HG03439 (cell line): ENCODE measurements around the gene HMX1.

Source experiments
- ATAC-seq: cut with Tn5 transposase; IDR thresholded peaks from one replicate; pipeline ENCODE4 v1.9.1; 2021; ENCODE audit warnings: mild to moderate bottlenecking, moderate library complexity; ENCODE audit not compliant: unreplicated experiment

The HMX1 gene

GRCh38 chr4:8843597-8843996 lies 28.0 kb downstream of the HMX1 start:
- no peak for ATAC-seq

- ATAC-seq: no peak
These were observed 29.0 kb downstream of the HMX1 start for GRCh38 chr4:8842614-8843013.

- no peak for ATAC-seq
These were observed 29.9 kb downstream of the HMX1 start for GRCh38 chr4:8841678-8842268.

DNA sequence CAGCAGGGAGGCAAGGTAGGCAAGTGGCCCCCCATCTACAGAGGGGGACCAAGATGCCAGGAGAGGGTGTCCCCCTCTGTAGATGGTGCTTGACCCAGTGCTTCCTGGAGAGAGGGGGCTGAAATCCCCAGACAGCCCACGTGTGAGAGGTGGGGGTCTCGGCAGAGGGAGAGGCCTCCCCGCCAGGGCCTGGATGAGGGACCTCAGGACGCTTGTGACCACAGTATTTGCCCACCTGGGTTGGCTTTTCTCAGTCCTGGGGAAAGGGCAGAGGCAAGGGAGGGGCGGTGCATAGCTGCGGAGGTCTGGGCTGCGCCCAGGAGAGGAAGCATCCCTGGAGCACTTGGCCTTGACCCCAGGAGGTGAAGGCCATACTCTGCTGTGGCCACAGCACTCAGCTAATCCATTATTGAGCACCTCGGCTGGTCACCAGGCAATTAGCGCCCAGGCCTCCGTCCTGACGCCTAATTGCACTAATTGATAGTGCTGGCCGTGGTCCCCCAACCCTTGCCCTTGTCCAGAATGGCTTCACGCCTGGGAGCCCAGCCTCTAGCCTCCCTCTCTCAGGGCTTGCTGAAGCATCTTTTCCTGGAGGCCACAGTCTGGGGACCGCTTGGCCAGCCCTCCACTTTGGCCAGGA lies 30.7 kb downstream of the HMX1 start:
- no peak for ATAC-seq

- ATAC-seq: no peak
These were observed 31.4 kb downstream of the HMX1 start for GRCh38 chr4:8840006-8840793.

GRCh38 chr4:8838961-8839431 lies 32.6 kb downstream of the HMX1 start:
- no peak for ATAC-seq

DNA sequence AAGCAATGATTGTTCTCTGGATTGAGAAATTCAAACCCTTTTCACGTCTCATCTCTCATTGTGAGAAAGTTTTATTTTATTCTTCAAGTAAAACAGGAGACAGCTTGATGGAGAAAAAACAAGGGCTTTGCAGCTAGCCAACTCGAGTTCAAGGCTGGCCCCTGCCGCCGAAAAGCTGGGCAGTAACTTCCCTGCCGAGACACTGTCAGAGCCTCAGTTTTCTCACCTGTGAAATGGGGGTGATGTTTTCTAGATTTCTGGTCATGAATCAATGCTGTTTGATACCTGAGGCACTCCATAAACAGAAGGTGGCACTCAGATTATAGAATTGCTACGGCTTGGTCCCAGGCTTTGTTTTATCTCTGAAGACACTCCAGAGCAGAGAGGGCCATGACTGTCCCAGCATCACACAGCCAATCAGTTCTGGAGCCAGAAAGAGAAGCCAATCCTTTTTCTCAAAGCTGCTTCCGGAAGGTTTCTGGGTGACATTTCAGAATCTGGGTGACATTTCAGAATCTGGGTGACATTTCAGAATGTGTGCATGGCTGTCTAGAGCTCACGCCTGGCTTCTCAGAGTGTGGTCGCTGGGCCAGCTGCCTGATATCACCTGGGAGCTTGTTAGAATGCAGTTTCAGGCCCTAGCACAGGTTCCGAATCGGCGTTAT lies 33.2 kb downstream of the HMX1 start:
- no peak for ATAC-seq

GRCh38 chr4:8837181-8837841 lies 34.3 kb downstream of the HMX1 start:
- ATAC-seq: no peak

DNA sequence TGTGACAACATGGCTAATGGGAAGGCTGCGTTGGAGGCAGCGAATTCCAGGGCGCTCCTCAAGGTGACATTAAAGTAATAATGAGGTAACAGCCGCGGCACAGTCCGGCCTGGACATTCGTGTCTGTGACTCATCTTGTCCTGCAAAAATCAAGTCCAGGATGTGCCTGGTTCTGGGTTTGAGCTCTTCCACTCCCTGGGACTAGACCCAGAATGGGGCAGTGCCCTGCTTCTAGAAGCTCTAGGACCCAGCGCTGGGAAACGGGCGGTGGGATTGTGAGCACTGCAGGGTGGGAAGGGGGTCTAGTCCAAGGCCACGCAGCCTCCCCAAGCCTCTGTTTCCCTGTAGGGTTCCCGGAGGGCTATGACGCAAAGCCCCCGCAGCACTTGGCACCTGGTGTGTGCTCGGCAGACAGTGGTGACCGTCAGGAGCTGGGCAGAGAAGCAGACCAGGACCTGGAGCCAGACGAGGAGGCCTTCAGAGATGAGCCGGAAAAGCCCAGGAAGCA lies 34.9 kb downstream of the HMX1 start:
- no peak for ATAC-seq

GRCh38 chr4:8835521-8836365 lies 35.9 kb downstream of the HMX1 start:
- no peak for ATAC-seq

- no peak for ATAC-seq
These were observed 36.9 kb downstream of the HMX1 start for GRCh38 chr4:8834681-8835220.

DNA sequence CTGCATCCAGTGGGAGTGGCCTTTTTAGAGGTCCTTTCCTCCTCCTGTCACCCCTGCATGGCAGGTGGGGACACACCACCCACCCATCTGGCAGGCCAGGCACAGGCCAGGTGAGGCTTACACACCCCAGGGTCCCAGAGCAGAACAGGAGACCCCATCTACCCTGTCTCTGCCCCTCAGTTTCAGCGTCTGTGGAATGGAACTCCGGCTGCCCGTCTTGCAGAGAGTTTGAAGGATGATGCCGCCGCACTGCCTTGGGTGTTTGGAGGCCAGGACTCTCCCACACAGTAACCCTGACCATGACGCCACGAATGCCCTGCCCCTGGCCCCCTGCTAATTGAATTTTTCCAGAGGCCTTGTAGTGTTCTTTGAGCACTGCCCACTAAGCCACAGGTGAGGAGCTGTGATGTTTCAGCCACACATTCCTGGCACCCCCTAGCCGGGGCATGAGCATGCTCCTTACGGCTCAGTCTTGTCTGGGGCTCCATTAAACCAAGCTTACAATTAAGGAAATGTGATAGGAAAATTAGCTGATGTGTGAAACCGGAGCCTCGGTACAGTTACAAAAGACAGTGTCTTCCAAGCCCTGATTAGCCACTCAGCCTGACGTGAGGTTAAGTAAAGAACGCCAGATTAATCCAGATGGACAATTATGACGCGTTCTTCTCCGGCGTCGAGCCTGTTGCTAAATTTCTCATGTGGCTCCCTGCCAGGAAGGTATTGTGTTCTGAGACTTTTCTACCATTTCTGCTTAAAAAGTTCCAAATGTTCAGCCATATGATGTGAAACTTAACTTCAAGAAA lies 39.3 kb downstream of the HMX1 start:
- no peak for ATAC-seq

- no peak for ATAC-seq
These were observed 40.2 kb downstream of the HMX1 start for GRCh38 chr4:8831221-8832112.

DNA sequence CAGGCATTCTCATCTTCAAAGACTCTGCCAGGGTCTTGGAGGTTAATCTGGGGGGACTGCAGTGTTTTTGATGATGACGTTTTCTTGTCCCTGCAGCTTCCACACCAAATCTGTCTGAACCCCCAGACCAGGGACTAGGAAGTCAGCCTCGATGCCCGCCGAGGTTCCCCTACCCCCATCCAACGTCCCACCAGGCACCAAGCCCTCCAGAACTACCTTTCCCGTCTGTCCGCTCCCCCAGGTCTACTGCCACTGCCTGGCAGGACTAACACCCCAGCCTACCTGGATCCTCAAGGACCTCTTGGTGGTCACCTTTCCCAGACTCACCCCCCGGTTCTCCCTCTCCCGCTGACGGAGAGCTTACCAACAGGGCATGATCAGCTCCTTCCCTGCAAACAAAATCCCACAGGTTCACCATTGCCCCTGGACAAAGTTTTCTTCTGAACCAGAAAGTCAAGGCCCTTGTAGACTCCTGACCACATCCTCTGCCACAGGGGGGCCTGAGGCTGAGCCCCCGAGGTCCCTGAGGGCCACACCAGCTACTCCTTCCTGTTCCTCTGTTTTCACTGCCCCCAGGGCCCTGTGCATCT lies 40.9 kb downstream of the HMX1 start:
- no peak for ATAC-seq

GRCh38 chr4:8830056-8830455 lies 41.6 kb downstream of the HMX1 start:
- ATAC-seq: no peak

- no peak for ATAC-seq
These were observed 42.1 kb downstream of the HMX1 start for GRCh38 chr4:8829584-8829983.

GRCh38 chr4:8828869-8829268 lies 42.8 kb downstream of the HMX1 start:
- ATAC-seq: no peak
